NT2/D1 (cell line): Measurements from ENCODE around the gene SMC3.

Source experiments
- SUZ12 ChIP-seq: IDR thresholded peaks from 2 replicates; pipeline ENCODE4 v1.6.1; 2011; ENCODE audit not compliant: insufficient read length, insufficient read depth; ENCODE audit errors: extremely low read depth
- YY1 ChIP-seq: IDR thresholded peaks from 2 replicates; pipeline ENCODE4 v1.6.1; 2011; ENCODE audit not compliant: insufficient read length, insufficient read depth
- ZNF274 ChIP-seq: IDR thresholded peaks from 2 replicates; pipeline ENCODE4 v1.6.1; 2011; ENCODE audit warnings: mild to moderate bottlenecking, low read depth, low read length

GRCh38 chr10:110651044-110651958, 83.8 kb downstream of the SMC3 start:
- TF ChIP-seq YY1 (no peak), ZNF274 (no peak), SUZ12 (no peak)
